HG03354 (cell line): ENCODE data around the gene AKNA.

Source experiments
- ATAC-seq: cut with Tn5 transposase; IDR thresholded peaks from one replicate; pipeline ENCODE4 v1.9.1; 2021; ENCODE audit warnings: mild to moderate bottlenecking; ENCODE audit not compliant: unreplicated experiment, poor library complexity, severe bottlenecking

AKNA gene

GRCh38 chr9:114418053-114418452, 30.3 kb upstream of the AKNA start:
- ATAC-seq, result no peak

GRCh38 chr9:114417511-114417910, 29.7 kb upstream of the AKNA start:
- no peak for ATAC-seq

- no peak for ATAC-seq
Observed at GRCh38 chr9:114416906-114417305, 29.1 kb upstream of the AKNA start.

- ATAC-seq, result no peak
Observed at GRCh38 chr9:114416290-114416689, 28.5 kb upstream of the AKNA start.

- ATAC-seq, result no peak
Observed at GRCh38 chr9:114414346-114414745, 26.6 kb upstream of the AKNA start.

- no peak for ATAC-seq
Observed at GRCh38 chr9:114413861-114414301, 26.1 kb upstream of the AKNA start.

GRCh38 chr9:114412048-114412683, 24.4 kb upstream of the AKNA start:
- no peak for ATAC-seq

GRCh38 chr9:114411452-114411851, 23.7 kb upstream of the AKNA start:
- no peak for ATAC-seq

- ATAC-seq, result no peak
Observed at GRCh38 chr9:114410910-114411309, 23.1 kb upstream of the AKNA start.

- no peak for ATAC-seq
Observed at GRCh38 chr9:114409842-114410241, 22.1 kb upstream of the AKNA start.

GRCh38 chr9:114409103-114409780, 21.5 kb upstream of the AKNA start:
- no peak for ATAC-seq

- no peak for ATAC-seq
Observed at GRCh38 chr9:114408645-114409044, 20.9 kb upstream of the AKNA start.

GRCh38 chr9:114407889-114408288, 20.1 kb upstream of the AKNA start:
- no peak for ATAC-seq

- no peak for ATAC-seq
Observed at GRCh38 chr9:114406441-114406840, 18.7 kb upstream of the AKNA start.

- peak; percentile 93 for ATAC-seq
Observed at GRCh38 chr9:114405294-114406034, 17.7 kb upstream of the AKNA start.

GRCh38 chr9:114404531-114404930, 16.7 kb upstream of the AKNA start:
- ATAC-seq, result no peak

- no peak for ATAC-seq
Observed at GRCh38 chr9:114403153-114403756, 15.5 kb upstream of the AKNA start.

- ATAC-seq, result no peak
Observed at GRCh38 chr9:114401344-114401743, 13.6 kb upstream of the AKNA start.

GRCh38 chr9:114400772-114401171, 13.0 kb upstream of the AKNA start:
- no peak for ATAC-seq

GRCh38 chr9:114400219-114400618, 12.4 kb upstream of the AKNA start:
- ATAC-seq, result no peak

- no peak for ATAC-seq
Observed at GRCh38 chr9:114399381-114399780, 11.6 kb upstream of the AKNA start.
